GM18519 (cell line): ENCODE data around the gene ABCC4.
"Not testable (repeated sequence)": the region's sequence is repeated elsewhere in the genome, so short reads cannot be mapped to it uniquely, and the experiment has no call there.

ENCODE experiments used
- ATAC-seq: cut with Tn5 transposase; IDR thresholded peaks from one replicate; pipeline ENCODE4 v1.9.1; 2021; ENCODE audit warnings: mild to moderate bottlenecking, moderate library complexity; ENCODE audit not compliant: unreplicated experiment, low FRiP score

The ABCC4 gene

GRCh38 chr13:95201814-95202651 lies 99.2 kb downstream of the ABCC4 start:
- ATAC-seq, result no peak

- not testable (repeated sequence) for ATAC-seq
Measured at GRCh38 chr13:95200386-95200957, 100.8 kb downstream of the ABCC4 start.

GRCh38 chr13:95199896-95200295 lies 101.4 kb downstream of the ABCC4 start:
- ATAC-seq, result no peak

- ATAC-seq, result not testable (repeated sequence)
Measured at GRCh38 chr13:95198606-95199005, 102.6 kb downstream of the ABCC4 start.

- no peak for ATAC-seq
Measured at GRCh38 chr13:95197548-95197947, 103.7 kb downstream of the ABCC4 start.

GRCh38 chr13:95195146-95195545 lies 106.1 kb downstream of the ABCC4 start:
- ATAC-seq, result no peak

GRCh38 chr13:95193509-95194230 lies 107.6 kb downstream of the ABCC4 start:
- no peak for ATAC-seq

- no peak for ATAC-seq
Measured at GRCh38 chr13:95192998-95193397, 108.3 kb downstream of the ABCC4 start.

GRCh38 chr13:95192564-95192945 lies 108.7 kb downstream of the ABCC4 start:
- ATAC-seq, result not testable (repeated sequence)

GRCh38 chr13:95191821-95192563 lies 109.3 kb downstream of the ABCC4 start:
- ATAC-seq, result peak; percentile 87

- ATAC-seq, result no peak
Measured at GRCh38 chr13:95188128-95188527, 113.1 kb downstream of the ABCC4 start.

- ATAC-seq, result no peak
Measured at GRCh38 chr13:95185851-95186250, 115.4 kb downstream of the ABCC4 start.

- no peak for ATAC-seq
Measured at GRCh38 chr13:95185311-95185710, 115.9 kb downstream of the ABCC4 start.

GRCh38 chr13:95184317-95184716 lies 116.9 kb downstream of the ABCC4 start:
- ATAC-seq, result no peak

GRCh38 chr13:95182570-95183265 lies 118.5 kb downstream of the ABCC4 start:
- ATAC-seq, result peak; percentile 48

- peak; percentile 50 for ATAC-seq
Measured at GRCh38 chr13:95181586-95181985, 119.7 kb downstream of the ABCC4 start.

GRCh38 chr13:95180513-95181245 lies 120.6 kb downstream of the ABCC4 start:
- no peak for ATAC-seq

- ATAC-seq, result no peak
Measured at GRCh38 chr13:95176611-95177259, 124.5 kb downstream of the ABCC4 start.

GRCh38 chr13:95174517-95174916 lies 126.7 kb downstream of the ABCC4 start:
- no peak for ATAC-seq
